ENCODE results near the gene PTPRR. TPM values are rescaled to one million over a fixed set of nuclear protein-coding genes. Genes with fewer than 3 reads are reported as not detected.

PTPRR gene
- polyA plus RNA-seq, 3 donors = 0.58 to 0.68 (median 0.59) TPM

- DNase-seq = no peak
These were observed 225.0 kb downstream of the PTPRR start for GRCh38 chr12:70695361-70696023.

GRCh38 chr12:70692681-70693288, 227.8 kb downstream of the PTPRR start:
- DNase-seq = no peak

- DNase-seq = no peak
These were observed 229.4 kb downstream of the PTPRR start for GRCh38 chr12:70691018-70691672.

GRCh38 chr12:70686907-70687306, 233.6 kb downstream of the PTPRR start:
- DNase-seq = no peak

DNA sequence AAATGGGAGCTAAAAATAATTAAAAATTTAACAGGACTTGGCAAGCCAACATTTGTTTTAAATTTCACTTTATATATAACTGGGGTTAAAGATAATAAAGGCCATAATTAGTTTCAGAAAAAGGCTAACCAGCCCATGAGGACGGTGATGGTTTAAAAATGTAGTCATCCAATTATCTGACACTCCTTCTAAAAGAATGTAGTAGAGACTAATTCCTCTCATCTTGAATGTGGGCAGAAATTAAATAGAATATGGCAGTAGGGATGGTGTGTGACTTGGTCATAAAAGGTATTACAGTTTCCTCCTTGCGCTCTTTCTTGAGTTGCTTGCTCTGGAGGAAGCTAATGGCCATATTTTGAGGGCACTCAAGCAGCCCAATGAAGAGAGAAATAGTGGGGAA, 234.2 kb downstream of the PTPRR start:
- DNase-seq = no peak

DNA sequence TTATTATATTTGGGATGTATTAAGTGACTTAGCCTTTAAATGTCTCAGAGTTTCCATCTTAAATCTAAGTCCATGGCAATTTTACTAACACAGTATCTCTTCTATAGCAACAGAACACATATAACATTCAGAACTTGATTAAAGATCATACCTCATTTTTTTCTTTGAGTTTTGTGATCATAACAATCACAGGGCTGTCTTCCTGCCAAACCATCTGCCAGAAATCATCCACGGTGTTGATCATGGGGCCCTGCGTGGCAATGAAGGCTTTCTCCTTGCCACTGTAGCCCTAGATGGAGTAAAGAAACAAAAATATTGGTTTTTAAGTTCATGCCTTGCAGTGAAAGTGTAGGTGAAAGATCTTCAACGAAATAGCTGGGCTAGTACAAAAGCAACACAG, 236.6 kb downstream of the PTPRR start:
- no peak for DNase-seq

DNA sequence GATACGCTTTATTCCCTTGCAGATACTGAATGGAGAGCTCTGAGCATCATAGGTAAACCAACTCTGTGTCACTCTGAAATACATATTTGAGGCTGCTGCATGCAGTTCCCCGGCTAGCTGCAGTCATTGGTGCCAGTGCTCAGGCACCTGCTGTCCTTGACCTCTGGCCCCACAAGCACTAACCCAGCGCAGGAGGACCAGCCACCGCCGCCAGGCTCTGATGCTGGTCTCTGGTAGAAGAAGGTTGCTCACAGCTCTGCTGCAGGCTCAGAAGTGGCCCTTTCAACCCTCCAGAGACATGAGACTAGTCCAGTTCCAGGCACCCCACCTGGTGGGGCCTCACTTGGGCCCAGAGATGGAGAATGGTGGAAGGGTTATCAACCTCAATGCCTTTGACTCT, 248.8 kb downstream of the PTPRR start:
- DNase-seq = no peak

DNA sequence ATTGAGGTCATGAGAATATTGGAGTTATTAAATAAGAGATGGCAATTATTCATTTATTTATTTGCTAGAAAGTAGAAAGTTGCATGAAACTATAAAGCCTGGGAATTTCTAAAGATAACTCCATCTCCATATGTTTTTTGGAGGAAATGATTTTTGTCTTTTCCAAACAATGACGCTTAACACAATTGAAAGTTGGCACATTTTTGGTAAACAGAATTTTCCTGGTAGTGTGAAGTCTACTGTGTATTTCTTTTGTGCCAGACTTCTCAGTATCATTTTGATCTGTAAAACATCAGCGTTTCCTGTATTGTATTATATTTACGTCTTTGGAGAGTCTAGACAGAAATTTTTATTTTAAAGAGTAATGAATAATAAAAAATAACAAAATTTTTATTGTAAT, 249.6 kb downstream of the PTPRR start:
- no peak for DNase-seq

GRCh38 chr12:70667253-70667652, 253.3 kb downstream of the PTPRR start:
- DNase-seq = no peak

DNA sequence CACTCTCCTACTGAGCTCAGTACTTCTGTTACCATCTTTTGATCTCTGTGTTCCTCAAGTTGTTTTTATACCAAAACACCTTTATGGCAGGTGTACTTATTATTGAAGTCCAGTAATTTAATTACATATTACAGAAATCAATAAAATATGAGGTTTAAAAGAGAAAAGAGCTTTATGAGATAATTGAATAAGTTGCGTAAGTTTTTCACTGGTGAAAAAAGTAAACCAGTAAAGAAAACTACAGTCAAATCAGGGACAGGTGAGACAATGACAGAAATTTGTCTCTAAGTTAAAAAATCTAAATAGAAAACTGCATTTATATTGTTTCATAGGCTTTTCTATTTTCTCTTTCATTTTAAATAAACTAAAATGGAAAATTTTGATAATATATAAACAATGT, 254.2 kb downstream of the PTPRR start:
- DNase-seq = no peak

GRCh38 chr12:70664465-70664881, 256.1 kb downstream of the PTPRR start:
- no peak for DNase-seq

GRCh38 chr12:70663838-70664237, 256.7 kb downstream of the PTPRR start:
- DNase-seq = no peak

GRCh38 chr12:70661466-70662161, 258.9 kb downstream of the PTPRR start:
- DNase-seq = no peak

- no peak for DNase-seq
These were observed 259.8 kb downstream of the PTPRR start for GRCh38 chr12:70660620-70661219.

- no peak for DNase-seq
These were observed 260.4 kb downstream of the PTPRR start for GRCh38 chr12:70660002-70660604.

GRCh38 chr12:70659077-70659606, 261.4 kb downstream of the PTPRR start:
- no peak for DNase-seq

GRCh38 chr12:70657616-70658286, 262.8 kb downstream of the PTPRR start:
- DNase-seq = no peak

GRCh38 chr12:70652451-70652850, 268.1 kb downstream of the PTPRR start:
- no peak for DNase-seq

GRCh38 chr12:70648831-70649230, 271.7 kb downstream of the PTPRR start:
- no peak for DNase-seq

DNA sequence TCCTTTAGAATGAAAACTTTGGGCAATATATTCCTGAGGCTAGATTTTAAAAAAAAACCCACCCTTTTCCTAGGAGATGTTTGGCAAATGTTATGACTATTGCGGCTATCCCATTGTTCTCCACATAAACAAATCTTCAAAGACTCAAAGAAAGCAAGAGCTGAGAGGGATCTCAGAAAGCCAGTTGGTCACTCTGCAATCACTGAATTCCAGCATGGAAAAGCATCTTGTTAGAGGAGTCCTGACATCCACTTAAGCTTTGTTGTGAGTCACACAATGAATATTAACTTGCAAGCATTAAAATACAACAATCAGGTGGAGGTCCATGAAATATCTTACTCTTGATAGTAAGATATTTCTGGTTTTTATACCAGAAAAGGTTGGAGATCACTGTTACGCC, 272.3 kb downstream of the PTPRR start:
- DNase-seq = no peak

- no peak for DNase-seq
These were observed 273.7 kb downstream of the PTPRR start for GRCh38 chr12:70646850-70647249.

Data from renal pelvis (tissue), 4 donors.